GM19193 (cell line): Measurements from ENCODE around the gene SYT12.

ENCODE experiments used
- POLR2A ChIP-seq: IDR thresholded peaks from 4 replicates; pipeline ENCODE4 v1.6.1; 2011; ENCODE audit not compliant: insufficient read depth, insufficient read length; ENCODE audit errors: extremely low read depth

Gene SYT12

DNA sequence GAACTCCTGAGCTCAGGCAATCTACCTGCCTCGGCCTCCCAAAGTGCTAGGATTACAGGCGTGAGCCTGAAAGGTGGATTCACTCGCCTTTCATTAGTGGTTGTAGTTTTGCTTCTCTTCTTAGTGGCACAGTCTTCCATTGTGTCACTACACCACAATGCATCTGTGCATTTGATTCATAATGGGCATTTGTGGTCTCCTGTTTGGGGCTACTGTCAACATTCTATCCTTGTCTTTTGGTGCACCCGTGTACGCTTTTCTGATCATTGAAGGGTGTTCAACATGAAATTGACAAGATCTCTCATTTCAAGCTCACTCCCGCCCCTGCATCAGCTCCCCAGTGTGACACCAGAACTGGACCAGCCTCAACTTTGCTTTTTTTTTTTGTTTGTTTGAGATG is 2.0 kb upstream of the SYT12 start:
- TF ChIP-seq POLR2A = no peak

DNA sequence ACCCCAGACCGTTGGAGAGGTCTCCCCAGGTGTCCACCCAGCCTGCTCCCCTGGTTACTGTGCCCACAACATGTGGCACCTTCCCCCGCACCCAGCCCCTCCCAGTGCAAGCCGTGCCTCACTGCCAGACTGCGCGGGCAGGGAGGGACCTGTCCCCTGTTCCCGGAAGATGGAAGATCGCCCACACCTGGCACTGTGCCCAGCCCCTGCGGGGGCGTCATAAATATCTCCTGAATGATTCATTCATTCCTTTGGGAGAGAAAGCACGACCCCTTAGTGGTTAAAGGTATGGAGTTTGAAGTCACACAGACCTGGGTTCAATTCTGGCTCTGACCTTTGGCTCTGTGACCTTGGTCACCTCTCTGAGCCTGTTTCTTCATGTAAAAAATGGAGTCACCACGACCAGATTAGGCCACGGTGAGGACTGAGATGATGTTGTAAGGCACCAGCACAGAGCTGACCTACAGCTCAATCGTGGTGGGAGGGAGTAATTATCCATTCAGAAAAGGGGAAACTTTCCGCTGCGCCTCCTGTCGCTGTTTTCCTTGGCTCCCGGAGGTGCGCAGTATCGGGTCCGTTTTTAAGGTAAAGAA is 497 bp upstream of the SYT12 start:
- TF ChIP-seq POLR2A = no peak

DNA sequence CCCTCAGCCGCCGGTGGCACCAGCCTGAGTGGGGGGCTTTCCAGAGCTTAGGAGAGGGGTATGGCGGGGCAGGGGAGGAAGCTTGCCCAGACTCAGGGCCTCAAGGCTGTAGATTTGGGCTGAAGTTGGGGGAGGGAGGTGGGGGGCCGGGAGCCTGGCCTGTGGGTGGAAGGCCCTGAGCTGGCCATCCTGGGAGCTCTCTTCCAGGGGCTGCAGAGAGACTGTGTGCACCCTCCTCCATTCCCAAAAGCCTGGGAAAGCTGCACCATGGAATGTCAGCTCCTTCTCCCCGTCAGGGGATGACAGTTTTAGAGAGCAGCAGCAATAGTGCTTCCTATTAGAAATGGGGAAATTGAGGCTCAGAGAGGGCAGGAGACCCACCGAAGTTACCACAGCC is 1.0 kb downstream of the SYT12 start:
- TF ChIP-seq POLR2A = no peak

DNA sequence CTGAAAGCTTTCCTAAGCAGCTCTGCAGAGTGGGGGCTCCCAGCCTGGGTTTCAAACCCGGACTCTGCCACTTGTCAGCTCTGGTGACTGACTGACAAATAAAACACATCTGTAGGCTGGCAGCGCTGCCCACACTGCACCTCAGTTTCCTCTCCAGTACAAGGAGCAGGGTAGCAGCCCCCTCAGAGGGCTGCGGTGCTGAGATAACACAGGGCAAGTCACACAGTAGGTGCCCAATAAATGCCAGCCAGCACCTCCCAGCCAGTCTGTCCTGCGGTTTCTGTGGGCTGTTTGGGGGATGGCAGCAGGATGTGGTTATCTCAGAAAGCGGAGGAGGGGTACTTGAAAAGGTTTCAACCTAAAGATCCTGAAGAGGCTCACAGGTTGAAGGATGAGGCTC is 1.5 kb downstream of the SYT12 start:
- no peak for TF ChIP-seq POLR2A

DNA sequence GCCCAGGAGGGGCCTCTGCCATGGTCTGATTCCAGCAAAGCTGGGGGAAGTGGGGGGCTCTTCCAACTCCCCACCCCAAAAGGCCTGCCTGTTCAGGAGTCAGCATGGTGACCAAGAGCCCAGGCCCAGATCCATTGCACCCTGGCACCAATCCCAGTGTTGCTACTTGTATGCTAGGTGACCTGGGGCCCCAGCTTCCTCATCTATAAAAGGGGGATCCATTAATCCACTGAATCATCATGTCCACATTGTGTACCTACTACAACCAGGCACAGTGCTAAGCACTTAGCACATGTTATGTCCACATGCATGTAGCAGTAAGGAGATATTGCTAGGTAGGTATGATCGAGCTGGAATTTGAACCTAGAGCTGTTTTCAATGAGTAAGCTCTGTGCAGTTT is 2.0 kb downstream of the SYT12 start:
- TF ChIP-seq POLR2A = no peak

DNA sequence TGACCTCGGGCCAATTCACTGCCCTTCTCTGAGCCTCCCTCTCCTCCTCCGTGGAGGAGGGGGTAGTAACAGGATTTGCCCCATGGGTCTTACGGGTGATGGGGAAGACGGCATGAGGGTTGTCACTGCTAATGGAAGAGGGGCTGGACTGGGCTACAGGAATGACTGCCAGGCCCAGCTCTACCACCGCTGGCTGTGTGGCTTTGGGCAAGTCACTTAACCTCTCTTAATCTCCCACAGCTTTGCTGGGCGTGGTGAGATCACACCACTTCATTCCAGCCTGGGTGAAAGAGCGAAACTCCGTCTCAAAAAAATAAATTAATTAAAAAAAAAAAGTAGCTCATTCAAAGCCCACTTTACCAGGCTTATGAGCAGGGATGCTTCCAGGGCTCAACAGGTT is 2.8 kb downstream of the SYT12 start:
- no peak for TF ChIP-seq POLR2A

DNA sequence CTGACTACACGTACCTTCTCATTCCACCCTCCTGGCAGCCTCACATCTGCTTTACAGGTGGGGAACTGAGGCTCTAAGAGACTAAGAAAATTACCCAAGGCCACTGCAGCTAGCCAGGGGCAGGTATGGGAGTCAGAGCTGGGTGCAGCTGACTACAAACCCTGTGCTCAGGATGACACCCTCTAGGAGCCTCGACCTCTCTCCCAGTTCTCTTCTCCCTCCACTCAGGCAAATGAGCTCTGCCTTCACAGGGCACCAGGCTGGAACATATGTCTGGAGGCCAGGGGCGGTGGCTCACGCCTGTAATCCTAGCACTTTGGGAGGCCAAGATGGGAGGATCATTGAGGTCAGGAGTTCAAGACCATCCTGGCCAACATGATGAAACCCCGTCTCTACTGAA is 4.0 kb downstream of the SYT12 start:
- no peak for TF ChIP-seq POLR2A

DNA sequence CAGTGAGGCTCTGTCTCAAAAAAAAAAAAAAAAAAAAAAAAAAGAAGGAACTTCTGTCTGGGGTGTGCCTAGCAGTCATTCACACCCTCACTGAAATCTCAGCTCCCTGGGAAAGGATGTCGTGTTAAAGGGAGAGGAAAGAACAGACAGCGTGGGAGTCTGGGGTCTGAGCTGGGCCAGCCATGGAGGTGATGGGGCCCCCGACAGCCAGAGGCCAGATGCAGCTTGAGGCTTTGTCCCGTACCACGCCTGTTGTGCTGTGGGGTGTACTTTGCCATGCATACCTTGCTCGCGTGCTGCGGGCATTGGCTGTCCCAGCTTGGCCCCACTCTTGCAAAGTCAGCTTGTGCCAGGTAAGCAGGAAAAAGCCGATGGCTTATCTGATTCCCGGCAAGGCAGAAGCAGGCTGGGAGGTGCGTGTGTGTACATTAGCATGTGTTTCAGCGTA is 4.6 kb downstream of the SYT12 start:
- no peak for TF ChIP-seq POLR2A

DNA sequence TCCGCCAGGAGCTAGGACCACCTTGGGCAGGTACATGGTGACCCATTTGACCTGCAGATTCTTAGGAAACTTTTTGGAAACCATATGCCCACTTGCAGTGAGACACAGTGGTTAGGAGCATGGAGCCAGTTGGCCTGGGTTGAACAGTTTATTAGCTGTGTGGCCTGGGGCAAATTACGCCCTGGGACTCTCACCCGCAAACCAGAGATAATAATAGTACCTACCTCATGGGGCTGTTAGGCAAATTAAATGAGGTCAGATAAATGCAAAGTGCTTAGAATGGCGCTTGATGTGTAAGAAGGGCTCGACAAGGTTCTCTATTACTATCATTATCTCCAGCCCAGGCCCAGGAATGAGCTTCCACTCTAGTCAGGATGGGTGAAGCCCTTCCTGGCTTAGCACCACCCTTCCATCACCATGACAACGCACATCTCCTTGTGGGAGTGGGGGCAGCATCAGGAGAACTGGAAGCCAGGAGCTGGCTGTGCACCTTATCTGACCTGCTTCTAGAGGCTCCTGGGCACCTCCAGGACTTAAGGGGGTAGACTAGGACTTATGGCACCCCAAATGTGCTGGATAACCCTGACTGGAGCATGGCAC is 5.1 kb downstream of the SYT12 start:
- TF ChIP-seq POLR2A = no peak

DNA sequence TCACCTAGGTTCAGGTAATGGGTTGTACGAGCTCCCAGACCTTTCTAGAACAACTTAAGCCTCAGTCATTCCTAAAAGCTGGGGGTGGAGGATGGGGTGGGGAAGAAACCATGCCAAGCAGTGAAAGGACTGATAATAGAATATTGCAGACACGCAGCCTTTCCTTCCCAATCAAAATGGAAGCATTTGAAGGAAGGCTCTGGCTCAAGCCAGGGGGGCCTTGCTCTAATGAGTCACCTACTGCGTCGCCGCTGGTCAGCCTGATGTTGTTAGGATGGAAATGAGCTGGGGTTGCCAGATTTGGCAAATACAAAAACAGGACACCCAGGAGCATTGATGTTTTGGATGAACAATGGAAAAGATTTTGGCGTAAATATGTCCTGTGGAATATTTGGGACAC is 6.2 kb downstream of the SYT12 start:
- TF ChIP-seq POLR2A = no peak

DNA sequence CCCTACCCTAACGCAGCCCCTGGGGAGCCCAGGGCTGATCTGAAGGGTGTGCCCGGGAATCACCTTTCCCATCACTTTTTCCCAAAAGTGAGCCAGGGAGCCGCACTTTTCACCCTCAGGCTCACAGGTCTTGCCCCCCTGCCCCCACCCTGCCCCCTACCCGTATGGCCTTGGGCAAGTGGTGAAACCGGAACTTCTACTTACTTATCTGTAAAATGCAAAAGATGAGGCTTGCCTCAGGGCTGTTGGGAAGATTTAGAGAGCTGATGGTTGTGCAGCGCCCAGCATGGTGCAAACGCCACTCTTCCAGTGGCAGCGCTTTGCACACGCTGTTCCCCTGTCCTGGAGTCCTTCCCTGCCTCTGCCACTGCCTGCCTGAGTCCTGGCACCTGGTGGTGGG is 8.0 kb downstream of the SYT12 start:
- TF ChIP-seq POLR2A = no peak

DNA sequence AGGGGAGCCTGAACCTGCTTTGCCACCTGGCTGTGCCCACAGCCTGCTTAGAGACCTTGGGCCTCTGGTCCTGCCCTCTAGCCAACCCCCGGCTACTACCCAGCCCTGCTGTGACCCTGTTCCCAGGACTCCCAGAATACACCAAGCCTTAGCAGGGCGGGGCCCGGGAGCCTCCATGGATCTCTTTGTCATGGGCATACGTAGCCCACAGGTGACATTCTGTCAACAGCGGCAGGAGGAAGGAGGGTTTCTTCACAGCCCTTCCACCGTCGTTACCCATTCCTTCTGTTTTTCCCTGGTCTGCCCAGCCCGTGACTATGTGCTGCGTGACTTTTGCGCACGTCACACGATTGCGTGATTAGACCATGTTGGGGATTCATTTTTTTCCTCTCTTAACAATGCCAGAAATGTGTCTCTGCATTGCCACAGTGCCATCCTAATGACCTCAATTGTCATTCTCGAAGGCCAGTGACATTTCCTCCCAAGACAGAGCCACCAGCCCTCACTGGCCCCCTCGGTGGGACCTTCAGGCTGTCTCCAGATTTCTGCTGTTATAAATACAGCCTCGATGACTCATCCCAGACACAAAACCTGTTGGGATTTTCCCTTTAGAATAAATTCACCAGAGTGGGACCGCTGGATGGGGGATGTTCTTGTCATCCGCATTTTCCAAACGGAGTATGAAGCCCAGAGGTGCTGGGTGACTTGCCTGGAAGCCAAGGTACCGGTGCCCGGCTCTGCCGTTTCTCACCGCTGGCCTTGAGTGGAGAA is 9.0 kb downstream of the SYT12 start:
- no peak for TF ChIP-seq POLR2A

DNA sequence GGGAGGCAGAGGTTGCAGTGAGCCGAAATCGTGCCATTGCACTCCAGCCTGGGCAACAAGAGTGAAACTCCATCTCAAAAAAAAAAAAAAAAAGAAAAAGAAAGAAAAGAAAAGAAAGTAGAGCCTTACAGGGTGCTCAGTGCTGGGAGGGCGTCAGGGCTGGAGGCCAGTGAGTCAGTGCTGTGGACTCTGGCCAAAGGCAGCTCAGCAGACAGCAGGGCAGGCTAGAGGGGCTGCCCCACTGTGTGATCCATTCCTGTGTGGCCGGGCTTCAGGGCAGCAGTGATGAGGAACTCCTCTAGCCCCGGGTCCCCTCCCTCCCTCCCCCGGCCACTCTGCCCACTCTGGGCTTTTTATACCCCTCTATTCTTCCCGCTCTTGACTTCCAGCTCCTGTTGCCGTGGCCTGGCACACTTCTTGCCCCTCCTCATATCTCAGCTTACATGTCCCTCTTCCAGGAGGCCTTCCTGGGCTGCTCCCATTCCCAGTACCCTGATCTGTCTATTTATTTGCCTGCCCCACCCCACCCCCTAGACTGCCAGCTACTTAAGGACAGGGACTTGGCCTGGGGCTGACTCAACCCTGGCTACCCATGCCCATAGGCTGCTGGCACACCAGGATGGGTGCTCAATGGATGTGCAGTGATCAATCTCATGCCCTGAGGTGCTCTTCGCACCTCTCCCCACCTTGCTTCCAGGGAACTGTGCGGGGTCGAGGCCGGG is 10.1 kb downstream of the SYT12 start:
- TF ChIP-seq POLR2A = no peak

DNA sequence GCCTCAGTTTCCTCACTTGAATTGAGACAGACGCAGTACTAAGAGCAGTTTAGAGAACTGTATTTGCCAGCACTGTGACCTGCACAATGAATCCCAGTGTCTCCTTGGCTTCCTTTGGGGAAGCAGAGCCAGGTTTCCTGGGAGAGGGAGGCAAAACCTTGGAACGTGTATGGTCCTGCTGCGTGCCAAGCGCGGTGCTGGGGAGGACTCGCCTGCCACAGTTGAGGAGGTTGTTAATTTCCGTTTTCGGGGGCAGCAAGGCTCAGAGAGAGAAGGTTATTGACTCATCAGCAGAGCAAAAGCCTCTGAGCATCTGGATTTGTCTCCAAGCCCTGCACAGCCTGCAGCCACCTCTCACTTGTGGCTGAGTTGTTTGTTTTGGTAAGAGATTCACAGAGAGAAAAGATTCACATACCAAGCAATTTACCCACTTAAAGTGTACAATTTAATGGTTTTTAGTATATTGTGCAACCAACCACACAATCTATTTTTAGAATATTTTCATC is 10.8 kb downstream of the SYT12 start:
- no peak for TF ChIP-seq POLR2A

DNA sequence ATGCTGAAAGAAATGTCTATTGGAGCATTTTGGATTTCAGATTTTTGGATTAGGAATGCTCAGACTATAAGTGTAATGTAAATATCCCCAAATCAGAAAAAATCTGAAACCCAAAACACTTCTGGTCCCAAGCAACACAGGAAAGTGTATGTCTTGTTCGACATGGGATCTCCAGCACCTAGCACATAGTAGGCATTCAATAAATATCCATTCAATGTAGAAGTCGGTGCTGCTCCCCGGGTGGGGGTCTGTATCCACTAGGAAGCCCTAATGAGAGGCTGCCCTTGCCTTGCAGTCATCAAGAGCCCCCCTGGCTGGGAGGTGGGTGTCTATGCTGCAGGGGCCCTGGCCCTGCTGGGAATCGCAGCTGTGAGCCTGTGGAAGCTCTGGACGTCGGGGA is 11.4 kb downstream of the SYT12 start:
- TF ChIP-seq POLR2A = no peak
